ENCODE data around the gene VDAC1.

The VDAC1 gene

GRCh38 chr5:134007581-134008265 is 2.9 kb upstream of the VDAC1 start:
- Mint-ChIP-seq H3K9me3 (no peaks in the 10 kb centered on the region), H3K27ac (no peak overlapping the region), H3K27me3 (ENCODE audit: low read depth) (peaks cover 14% of the 10 kb centered on the region), H3K4me3 (no peak overlapping the region), H3K4me1 (ENCODE audit: low read depth) (peaks cover 14% of the 10 kb centered on the region), H3K36me3 (ENCODE audit: low read depth) (peaks cover 14% of the 10 kb centered on the region)
- DNase-seq (ENCODE audit: low spot score), result no peak

DNA sequence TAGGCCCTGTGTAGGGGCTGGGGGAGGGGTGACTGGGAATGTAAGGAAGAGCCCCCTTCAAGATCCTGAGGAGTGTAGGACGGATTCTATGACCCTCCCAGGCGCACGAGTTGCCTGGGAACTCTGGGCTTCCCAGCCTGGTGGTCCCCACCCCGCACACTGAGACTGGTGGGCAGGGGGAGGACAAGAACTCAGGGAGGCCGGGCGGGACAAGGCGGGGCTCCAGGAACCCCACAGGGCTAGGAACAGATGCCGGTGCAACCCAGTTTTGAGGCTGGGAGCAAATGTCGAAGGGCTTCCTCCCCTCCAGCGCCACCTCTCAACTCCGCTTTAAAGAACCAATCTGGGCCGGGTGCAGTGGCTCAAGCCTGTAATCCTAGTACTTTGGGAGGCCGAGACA is 1.3 kb upstream of the VDAC1 start:
- peaks cover 26% of the 10 kb centered on the region for H3K36me3 Mint-ChIP-seq (ENCODE audit: low read depth)
- peak overlapping the region; percentile 88 for H3K27ac Mint-ChIP-seq
- DNase-seq (ENCODE audit: low spot score), result no peak
- peaks cover 4% of the 10 kb centered on the region for H3K27me3 Mint-ChIP-seq (ENCODE audit: low read depth)
- peak overlapping the region; percentile 91 for H3K4me3 Mint-ChIP-seq
- peaks cover 24% of the 10 kb centered on the region for H3K4me1 Mint-ChIP-seq (ENCODE audit: low read depth)
- H3K9me3 Mint-ChIP-seq, result no peaks in the 10 kb centered on the region

DNA sequence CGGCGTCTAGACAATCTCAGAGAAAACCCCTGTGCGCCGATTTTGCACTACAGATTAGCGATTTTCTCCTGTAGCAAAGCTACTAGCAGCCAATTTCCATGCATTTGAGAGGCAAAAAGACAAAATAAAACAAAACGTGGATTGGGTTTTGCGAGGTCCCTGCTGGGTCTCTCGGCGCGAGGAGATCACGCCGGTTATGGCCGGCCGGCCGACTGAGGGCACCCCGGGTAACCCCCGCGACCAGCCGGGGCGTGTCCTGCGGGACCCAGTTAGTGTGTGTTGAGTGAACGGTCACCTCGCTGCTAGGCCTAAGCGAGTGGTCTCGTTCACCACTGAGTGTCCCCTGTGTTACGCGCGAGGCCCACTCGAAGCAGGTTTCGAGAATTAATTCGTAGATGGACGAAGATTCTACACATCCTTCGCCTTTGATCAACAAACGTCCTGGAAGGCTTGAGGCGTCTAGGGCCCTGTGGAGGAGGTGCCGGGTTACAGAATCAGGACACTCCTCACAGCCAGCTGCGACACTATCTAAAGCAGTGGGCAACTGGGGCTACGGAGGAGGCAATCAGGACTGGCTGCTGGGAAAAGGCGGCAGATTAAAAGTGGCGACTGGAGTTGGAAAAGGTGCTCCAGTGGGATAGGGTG is 764 bp upstream of the VDAC1 start:
- Mint-ChIP-seq H3K9me3 (no peaks in the 10 kb centered on the region), H3K4me1 (ENCODE audit: low read depth) (peaks cover 28% of the 10 kb centered on the region), H3K27ac (peak overlapping the region; percentile 88), H3K4me3 (peak overlapping the region; percentile 91), H3K27me3 (ENCODE audit: low read depth) (no peaks in the 10 kb centered on the region), H3K36me3 (ENCODE audit: low read depth) (peaks cover 29% of the 10 kb centered on the region)
- no peak for DNase-seq (ENCODE audit: low spot score)

DNA sequence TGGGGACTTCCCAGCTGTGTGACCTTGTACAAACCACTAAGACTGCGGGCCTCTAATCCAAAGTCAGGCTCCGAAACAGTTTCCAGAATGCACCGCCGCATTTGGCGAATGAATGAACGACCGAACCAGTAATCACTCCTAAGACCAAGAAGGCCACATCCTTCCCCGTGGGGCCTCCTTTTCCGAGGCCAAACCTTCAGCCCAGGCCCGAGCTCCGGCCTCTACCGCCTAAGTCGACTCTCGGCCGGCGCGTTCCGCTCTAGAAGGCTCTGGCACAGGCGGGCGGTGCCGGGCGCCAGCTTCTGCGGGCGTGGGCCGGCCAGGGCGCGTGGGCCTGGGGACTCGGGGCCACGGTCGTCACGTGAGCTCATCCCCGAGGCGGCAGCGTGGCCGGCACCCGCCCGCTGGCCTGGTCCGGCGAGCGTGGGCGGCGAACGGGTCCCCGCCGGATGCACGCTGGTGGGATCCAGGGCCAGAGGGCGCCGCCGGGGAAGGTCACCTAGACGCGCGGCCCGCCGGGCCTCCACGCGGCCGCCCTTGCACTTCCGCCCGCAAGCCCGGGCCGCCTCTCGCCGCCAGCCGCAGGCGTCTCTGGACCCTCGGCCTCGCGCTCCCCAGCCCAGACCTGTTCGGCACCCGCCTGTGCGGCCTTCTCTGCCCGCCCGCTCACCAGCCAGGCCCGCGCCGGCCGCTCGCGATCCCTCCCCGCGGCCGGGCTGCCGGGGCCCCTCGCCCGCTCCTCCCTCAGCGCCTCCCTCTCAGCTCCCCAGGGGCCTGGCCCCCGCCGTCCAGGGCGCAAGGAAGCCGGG is 754 bp downstream of the VDAC1 start:
- no peaks in the 10 kb centered on the region for H3K27me3 Mint-ChIP-seq (ENCODE audit: low read depth)
- H3K36me3 Mint-ChIP-seq (ENCODE audit: low read depth), result peaks cover 33% of the 10 kb centered on the region
- peak overlapping the region; percentile 84 for H3K4me3 Mint-ChIP-seq
- H3K27ac Mint-ChIP-seq, result peak overlapping the region; percentile 86
- H3K4me1 Mint-ChIP-seq (ENCODE audit: low read depth), result peaks cover 40% of the 10 kb centered on the region
- peak; percentile 69 for DNase-seq (ENCODE audit: low spot score)
- H3K9me3 Mint-ChIP-seq, result no peaks in the 10 kb centered on the region

GRCh38 chr5:134003064-134003816 is 1.5 kb downstream of the VDAC1 start:
- Mint-ChIP-seq H3K27me3 (ENCODE audit: low read depth) (no peaks in the 10 kb centered on the region), H3K36me3 (ENCODE audit: low read depth) (peaks cover 33% of the 10 kb centered on the region)
- DNase-seq (ENCODE audit: low spot score), result no peak

GRCh38 chr5:134001938-134002731 is 2.6 kb downstream of the VDAC1 start:
- no peak for DNase-seq (ENCODE audit: low spot score)
- H3K36me3 Mint-ChIP-seq (ENCODE audit: low read depth), result peaks cover 33% of the 10 kb centered on the region
- H3K4me1 Mint-ChIP-seq (ENCODE audit: low read depth), result peaks cover 42% of the 10 kb centered on the region
- no peaks in the 10 kb centered on the region for H3K27me3 Mint-ChIP-seq (ENCODE audit: low read depth)
- H3K4me3 Mint-ChIP-seq, result peak overlapping the region; percentile 84
- H3K27ac Mint-ChIP-seq, result peak overlapping the region; percentile 22
- no peaks in the 10 kb centered on the region for H3K9me3 Mint-ChIP-seq

More at GRCh38 chr5:134003064-134003816, 1.5 kb downstream of the VDAC1 start:
- peaks cover 40% of the 10 kb centered on the region for H3K4me1 Mint-ChIP-seq (ENCODE audit: low read depth)
- H3K4me3 Mint-ChIP-seq, result peak overlapping the region; percentile 84
- no peaks in the 10 kb centered on the region for H3K9me3 Mint-ChIP-seq
- peak overlapping the region; percentile 86 for H3K27ac Mint-ChIP-seq

DNA sequence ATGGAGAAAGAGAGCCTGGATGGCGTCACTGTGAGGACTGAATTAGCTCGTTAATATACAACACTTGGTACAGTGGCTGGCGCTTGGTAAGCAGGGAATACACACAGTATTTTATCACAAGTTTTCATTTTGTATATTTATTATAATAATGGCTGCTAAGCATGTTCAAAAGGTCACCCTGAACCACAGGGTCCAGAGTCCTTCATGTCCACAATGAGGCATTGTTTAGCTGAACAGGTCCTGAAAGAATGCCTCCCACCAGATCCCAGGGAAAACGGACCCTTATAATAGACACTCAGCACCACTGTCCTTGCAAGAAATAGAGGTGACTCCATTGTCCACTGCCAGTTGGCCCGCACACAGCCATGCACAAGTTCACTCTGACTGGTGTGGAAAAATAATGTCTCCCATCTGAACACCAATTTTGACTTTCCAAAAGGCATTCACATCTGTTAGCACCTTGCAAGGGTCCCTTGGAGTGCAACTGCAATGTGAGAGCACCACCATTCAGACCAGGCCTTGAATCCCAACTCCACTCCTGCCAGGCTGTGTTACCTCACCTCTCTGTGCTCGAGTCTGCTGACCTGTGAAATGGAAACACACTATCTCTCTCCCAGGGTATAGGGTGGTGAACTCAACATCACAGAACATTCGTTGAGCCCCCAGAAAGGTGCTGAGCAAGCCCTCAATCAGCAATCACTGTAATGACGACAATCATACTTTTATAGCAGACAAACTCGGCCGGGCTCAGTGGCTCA is 3.9 kb downstream of the VDAC1 start:
- Mint-ChIP-seq H3K4me1 (ENCODE audit: low read depth) (peaks cover 46% of the 10 kb centered on the region), H3K36me3 (ENCODE audit: low read depth) (peaks cover 32% of the 10 kb centered on the region), H3K4me3 (no peak overlapping the region), H3K9me3 (no peaks in the 10 kb centered on the region), H3K27ac (no peak overlapping the region), H3K27me3 (ENCODE audit: low read depth) (no peaks in the 10 kb centered on the region)
- DNase-seq (ENCODE audit: low spot score), result no peak

DNA sequence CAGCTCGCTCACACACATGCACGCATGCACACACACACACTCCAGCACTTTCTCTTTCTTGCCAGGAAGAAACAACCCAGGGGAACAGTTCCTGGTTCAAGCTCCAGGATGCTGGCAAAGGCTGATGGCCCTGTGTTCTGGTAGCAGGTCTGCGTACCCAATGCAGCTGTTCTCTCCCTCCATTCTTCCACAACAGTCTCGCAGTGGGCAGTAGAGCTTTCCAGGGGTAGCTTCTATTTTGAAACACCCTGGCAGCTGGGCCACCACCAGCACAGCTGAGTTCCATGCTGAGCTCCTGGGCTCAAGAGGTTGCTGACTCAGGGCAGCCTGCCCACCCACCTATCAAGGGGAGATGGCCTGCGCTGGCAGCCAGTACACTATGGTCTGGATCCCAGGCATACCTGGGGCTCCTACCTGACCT is 4.7 kb downstream of the VDAC1 start:
- H3K27ac Mint-ChIP-seq, result no peak overlapping the region
- no peaks in the 10 kb centered on the region for H3K27me3 Mint-ChIP-seq (ENCODE audit: low read depth)
- peaks cover 28% of the 10 kb centered on the region for H3K36me3 Mint-ChIP-seq (ENCODE audit: low read depth)
- DNase-seq (ENCODE audit: low spot score), result no peak
- no peaks in the 10 kb centered on the region for H3K9me3 Mint-ChIP-seq
- H3K4me1 Mint-ChIP-seq (ENCODE audit: low read depth), result peaks cover 45% of the 10 kb centered on the region
- H3K4me3 Mint-ChIP-seq, result no peak overlapping the region

GRCh38 chr5:133998807-133999206 is 6.0 kb downstream of the VDAC1 start:
- DNase-seq (ENCODE audit: low spot score), result no peak
- Mint-ChIP-seq H3K4me3 (no peak overlapping the region), H3K27me3 (ENCODE audit: low read depth) (no peaks in the 10 kb centered on the region), H3K9me3 (no peaks in the 10 kb centered on the region), H3K36me3 (ENCODE audit: low read depth) (peaks cover 28% of the 10 kb centered on the region), H3K4me1 (ENCODE audit: low read depth) (peaks cover 53% of the 10 kb centered on the region), H3K27ac (no peak overlapping the region)

- H3K9me3 Mint-ChIP-seq, result no peaks in the 10 kb centered on the region
- peak overlapping the region; percentile 26 for H3K27ac Mint-ChIP-seq
Observed at GRCh38 chr5:133998042-133998441, 6.7 kb downstream of the VDAC1 start.

GRCh38 chr5:133996683-133997252 is 8.0 kb downstream of the VDAC1 start:
- peaks cover 17% of the 10 kb centered on the region for H3K36me3 Mint-ChIP-seq (ENCODE audit: low read depth)
- H3K4me1 Mint-ChIP-seq (ENCODE audit: low read depth), result peaks cover 42% of the 10 kb centered on the region
- no peak overlapping the region for H3K4me3 Mint-ChIP-seq
- H3K27ac Mint-ChIP-seq, result peak overlapping the region; percentile 55
- no peaks in the 10 kb centered on the region for H3K27me3 Mint-ChIP-seq (ENCODE audit: low read depth)
- no peak for DNase-seq (ENCODE audit: low spot score)
- no peaks in the 10 kb centered on the region for H3K9me3 Mint-ChIP-seq

More at GRCh38 chr5:133998042-133998441, 6.7 kb downstream of the VDAC1 start:
- no peak for DNase-seq (ENCODE audit: low spot score)
- no peak overlapping the region for H3K4me3 Mint-ChIP-seq
- H3K27me3 Mint-ChIP-seq (ENCODE audit: low read depth), result no peaks in the 10 kb centered on the region
- H3K36me3 Mint-ChIP-seq (ENCODE audit: low read depth), result peaks cover 21% of the 10 kb centered on the region
- peaks cover 51% of the 10 kb centered on the region for H3K4me1 Mint-ChIP-seq (ENCODE audit: low read depth)

DNA sequence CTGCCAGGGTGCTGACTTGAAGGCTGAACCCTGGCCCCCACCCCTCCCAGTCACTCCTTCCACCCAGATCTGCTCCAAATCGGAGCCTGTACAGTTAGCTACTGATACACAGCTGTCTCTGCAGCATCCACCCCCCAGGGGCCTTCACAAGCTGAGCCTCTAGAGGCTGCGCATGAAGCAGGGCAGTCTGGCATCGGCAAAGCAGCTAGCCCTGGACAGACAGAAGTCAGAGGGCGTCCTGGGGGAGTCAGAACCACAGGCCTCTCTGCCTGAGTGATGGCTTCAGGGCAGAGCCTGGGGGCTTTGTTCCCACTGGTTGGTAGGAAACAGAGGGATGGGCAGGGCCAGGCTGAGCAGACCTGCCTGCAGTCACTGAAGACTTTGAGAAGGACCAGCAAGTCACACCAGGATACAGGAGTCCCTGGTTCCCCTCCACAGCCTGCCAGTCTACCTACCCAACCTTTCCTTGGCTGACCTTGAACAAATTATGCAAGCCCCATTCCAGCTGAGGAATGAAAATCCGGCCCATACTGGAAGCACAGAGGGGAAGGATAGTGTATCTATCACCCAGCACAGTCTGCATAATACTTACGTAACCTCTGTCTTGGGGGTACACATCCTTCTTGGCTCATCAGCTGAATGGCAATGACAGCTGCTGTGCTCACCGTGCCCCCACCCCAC is 8.8 kb downstream of the VDAC1 start:
- Mint-ChIP-seq H3K4me1 (ENCODE audit: low read depth) (peaks cover 40% of the 10 kb centered on the region), H3K4me3 (no peak overlapping the region), H3K36me3 (ENCODE audit: low read depth) (peaks cover 17% of the 10 kb centered on the region), H3K9me3 (no peaks in the 10 kb centered on the region), H3K27me3 (ENCODE audit: low read depth) (no peaks in the 10 kb centered on the region), H3K27ac (no peak overlapping the region)
- no peak for DNase-seq (ENCODE audit: low spot score)
